OCI-LY3 (cell line): ENCODE measurements around the gene SFPQ.

ENCODE experiments used
- CTCF ChIP-seq: fragments of 200-600, 300-600 bp; sonication (generic); IDR thresholded peaks from 2 replicates; pipeline ENCODE4 v1.5.1; 2014; ENCODE audit warnings: antibody characterized with exemption, low read length, low read depth
- EZH2phosphoT487 ChIP-seq: fragments of 200-600 bp; shearing (Covaris generic); IDR thresholded peaks from 2 replicates; pipeline ENCODE4 v1.6.1; 2018; ENCODE audit warnings: antibody characterized with exemption, mixed run types, low read depth

GRCh38 chr1:35223084-35223630, 30.2 kb upstream of the SFPQ start:
- no peak for TF ChIP-seq CTCF
- TF ChIP-seq EZH2phosphoT487 = no peak
